PC-3 (cell line): ENCODE data around the gene TBC1D14. TPM values are rescaled to one million over a fixed set of nuclear protein-coding genes. Genes with fewer than 3 reads are reported as not detected.

Experiments
- ATAC-seq: fragments of 200-7000 bp; cut with Tn5 transposase; 2 replicates; pipeline ENCODE4 v1.9.1; 2020; ENCODE audit warnings: mild to moderate bottlenecking, moderate library complexity
- BruUV-seq: library from RNA; stranded (reverse); fragments of 400-500 nt; replicated peaks from 2 replicates; lab custom pipeline; 2021; lab: Mats Ljungman, UMichigan
- CTCF ChIA-PET: fragments of 300-600 bp; sonication (Branson Sonifier 250); formaldehyde crosslinking; loops from one replicate; lab custom pipeline; 2022; ENCODE audit warnings: antibody characterized with exemption; lab: Charles Lee
- POLR2A ChIA-PET: fragments of 300-600 bp; sonication (Branson Sonifier 250); formaldehyde crosslinking; loops from one replicate; lab custom pipeline; 2022; ENCODE audit warnings: antibody characterized with exemption; ENCODE audit not compliant: unreplicated experiment; lab: Charles Lee
- DNase-seq: peaks from one replicate; pipeline ENCODE4 v3.0.0-alpha.2; 2015
- H2AFZ ChIP-seq: fragments of 300-600 bp; sonication (generic); 2 replicates; pipeline ENCODE4 v1.6.0; 2016; ENCODE audit warnings: antibody characterized with exemption, low read length
- H3F3A ChIP-seq: fragments of 300-600 bp; sonication (generic); one replicate; pipeline ENCODE4 v1.6.0; 2017; ENCODE audit warnings: antibody characterized with exemption, low read length, control low read depth, mild to moderate bottlenecking; ENCODE audit not compliant: unreplicated experiment
- H3K27ac ChIP-seq: fragments of 300-600 bp; sonication (generic); 2 replicates; pipeline ENCODE4 v1.5.1; 2016; ENCODE audit warnings: mild to moderate bottlenecking, low read length
- H3K27me3 ChIP-seq: fragments of 300-600 bp; sonication (generic); 2 replicates; pipeline ENCODE4 v1.6.1; 2016; ENCODE audit warnings: low read length, mixed read lengths
- H3K36me3 ChIP-seq: fragments of 300-600 bp; sonication (generic); 2 replicates; pipeline ENCODE4 v1.6.1; 2016; ENCODE audit warnings: low read depth, mixed run types, low read length, mixed read lengths
- H3K4me1 ChIP-seq: fragments of 300-600 bp; sonication (generic); 2 replicates; pipeline ENCODE4 v1.5.1; 2016; ENCODE audit warnings: low read length; ENCODE audit not compliant: insufficient read depth
- H3K4me2 ChIP-seq: fragments of 300-600 bp; sonication (generic); 2 replicates; pipeline ENCODE4 v1.6.0; 2016; ENCODE audit warnings: low read length
- H3K4me3 ChIP-seq: fragments of 300-600 bp; sonication (generic); 2 replicates; pipeline ENCODE4 v1.5.1; 2016; ENCODE audit warnings: mild to moderate bottlenecking, low read length, mixed read lengths
- H3K79me2 ChIP-seq: fragments of 300-600 bp; sonication (generic); 2 replicates; pipeline ENCODE4 v1.6.1; 2017; ENCODE audit warnings: low read length, mixed read lengths
- H3K9ac ChIP-seq: fragments of 300-600 bp; sonication (generic); 2 replicates; pipeline ENCODE4 v1.6.0; 2016; ENCODE audit warnings: mild to moderate bottlenecking, low read length
- H3K9me2 ChIP-seq: fragments of 300-600 bp; sonication (generic); replicated peaks from 2 replicates; pipeline ENCODE4 v1.6.1; 2016; ENCODE audit warnings: mixed run types, low read length, mixed read lengths
- H3K9me3 ChIP-seq: fragments of 300-600 bp; sonication (generic); 2 replicates; pipeline ENCODE4 v1.6.1; 2016; ENCODE audit warnings: low read length, mixed read lengths
- H4K20me1 ChIP-seq: fragments of 300-600 bp; sonication (generic); 2 replicates; pipeline ENCODE4 v1.6.1; 2016; ENCODE audit warnings: low read length, mixed read lengths
- EZH2 ChIP-seq: fragments of 300-600 bp; sonication (generic); IDR thresholded peaks from one replicate; pipeline ENCODE4 v1.6.1; 2017; ENCODE audit warnings: antibody characterized with exemption, mild to moderate bottlenecking, low read length; ENCODE audit not compliant: unreplicated experiment
- EZH2phosphoT487 ChIP-seq: fragments of 300-600 bp; sonication (generic); IDR thresholded peaks from 2 replicates; pipeline ENCODE4 v1.6.1; 2018; ENCODE audit warnings: mild to moderate bottlenecking, antibody characterized with exemption, low read length, borderline replicate concordance
- intact Hi-C: fragments of 100-400 bp; cut with micrococcal nuclease; formaldehyde crosslinking; loops from 2 replicates; pipeline ENCODE4 v1.9.0; 2023
- total RNA-seq: library from RNA; depleted of rRNA; stranded (reverse); fragments of >200 nt; gene quantifications from 2 replicates; pipeline ENCODE4 v1.2.3, GENCODE V29; 2014
- TF ChIP-seq, protein P1 (sequence below): fragments of 300-600 bp; sonication (generic); conservative IDR thresholded peaks from 2 replicates; pipeline ENCODE4 v1.5.1; 2017; ENCODE audit warnings: antibody characterized with exemption, low read depth, mild to moderate bottlenecking, low read length

The TBC1D14 gene
- total RNA-seq, 1 experiment from 2014 or later = 33.0 TPM

DNA sequence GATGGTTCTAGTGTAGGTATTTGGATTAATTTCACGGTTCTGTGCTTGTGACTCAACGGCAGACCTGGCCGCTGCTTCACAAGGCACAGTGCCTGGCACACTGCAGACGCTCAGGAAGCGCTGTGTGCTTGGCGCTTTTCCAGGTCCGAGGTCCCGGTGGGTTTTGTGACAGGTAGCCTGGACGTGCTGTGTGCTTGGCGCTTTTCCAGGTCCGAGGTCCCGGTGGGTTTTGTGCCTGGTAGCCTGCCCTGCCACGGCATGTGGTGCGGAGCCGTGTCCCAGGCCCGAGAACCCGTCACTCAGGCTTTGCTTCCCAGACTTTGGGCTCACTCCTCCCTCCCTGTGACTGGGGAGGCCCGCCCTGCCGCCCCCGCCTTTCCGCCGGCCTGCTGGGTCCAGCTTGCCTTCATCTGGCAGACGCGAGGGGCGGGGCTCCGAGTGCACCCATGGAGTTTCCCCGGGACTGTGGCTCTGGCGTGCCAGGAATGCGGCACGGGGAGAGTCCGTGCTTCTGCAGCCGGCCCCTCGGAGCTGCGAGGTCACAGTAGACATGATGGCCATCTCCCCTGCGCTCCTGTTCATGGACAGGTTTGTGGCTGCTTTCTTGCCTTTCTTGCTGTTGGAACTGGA, 44.2 kb downstream of the TBC1D14 start:
- H3K9ac ChIP-seq = no peak overlapping the region
- TF ChIP-seq, protein P1, sequence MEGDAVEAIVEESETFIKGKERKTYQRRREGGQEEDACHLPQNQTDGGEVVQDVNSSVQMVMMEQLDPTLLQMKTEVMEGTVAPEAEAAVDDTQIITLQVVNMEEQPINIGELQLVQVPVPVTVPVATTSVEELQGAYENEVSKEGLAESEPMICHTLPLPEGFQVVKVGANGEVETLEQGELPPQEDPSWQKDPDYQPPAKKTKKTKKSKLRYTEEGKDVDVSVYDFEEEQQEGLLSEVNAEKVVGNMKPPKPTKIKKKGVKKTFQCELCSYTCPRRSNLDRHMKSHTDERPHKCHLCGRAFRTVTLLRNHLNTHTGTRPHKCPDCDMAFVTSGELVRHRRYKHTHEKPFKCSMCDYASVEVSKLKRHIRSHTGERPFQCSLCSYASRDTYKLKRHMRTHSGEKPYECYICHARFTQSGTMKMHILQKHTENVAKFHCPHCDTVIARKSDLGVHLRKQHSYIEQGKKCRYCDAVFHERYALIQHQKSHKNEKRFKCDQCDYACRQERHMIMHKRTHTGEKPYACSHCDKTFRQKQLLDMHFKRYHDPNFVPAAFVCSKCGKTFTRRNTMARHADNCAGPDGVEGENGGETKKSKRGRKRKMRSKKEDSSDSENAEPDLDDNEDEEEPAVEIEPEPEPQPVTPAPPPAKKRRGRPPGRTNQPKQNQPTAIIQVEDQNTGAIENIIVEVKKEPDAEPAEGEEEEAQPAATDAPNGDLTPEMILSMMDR = no peak
- TF ChIP-seq EZH2 = no peak
- no peak for TF ChIP-seq EZH2phosphoT487
- CTCF ChIA-PET = no interaction called here
- no peaks in the 10 kb centered on the region for H3F3A ChIP-seq
- no peak overlapping the region for H3K27ac ChIP-seq
- no peak for ATAC-seq
- DNase-seq = no peak
- no peaks in the 10 kb centered on the region for H3K27me3 ChIP-seq
- no peak overlapping the region for H3K4me2 ChIP-seq
- no peaks in the 10 kb centered on the region for H3K9me2 ChIP-seq
- peaks cover 10% of the 10 kb centered on the region for H3K4me1 ChIP-seq
- POLR2A ChIA-PET = no interaction called here
- H3K9me3 ChIP-seq = no peaks in the 10 kb centered on the region
- intact Hi-C loops = no loop called here
- H3K79me2 ChIP-seq = no peaks in the 10 kb centered on the region
- no peak overlapping the region for H2AFZ ChIP-seq
- H3K4me3 ChIP-seq = no peak overlapping the region
- no peaks in the 10 kb centered on the region for H4K20me1 ChIP-seq
- no TSS peak for BruUV-seq
- no peaks in the 10 kb centered on the region for H3K36me3 ChIP-seq

DNA sequence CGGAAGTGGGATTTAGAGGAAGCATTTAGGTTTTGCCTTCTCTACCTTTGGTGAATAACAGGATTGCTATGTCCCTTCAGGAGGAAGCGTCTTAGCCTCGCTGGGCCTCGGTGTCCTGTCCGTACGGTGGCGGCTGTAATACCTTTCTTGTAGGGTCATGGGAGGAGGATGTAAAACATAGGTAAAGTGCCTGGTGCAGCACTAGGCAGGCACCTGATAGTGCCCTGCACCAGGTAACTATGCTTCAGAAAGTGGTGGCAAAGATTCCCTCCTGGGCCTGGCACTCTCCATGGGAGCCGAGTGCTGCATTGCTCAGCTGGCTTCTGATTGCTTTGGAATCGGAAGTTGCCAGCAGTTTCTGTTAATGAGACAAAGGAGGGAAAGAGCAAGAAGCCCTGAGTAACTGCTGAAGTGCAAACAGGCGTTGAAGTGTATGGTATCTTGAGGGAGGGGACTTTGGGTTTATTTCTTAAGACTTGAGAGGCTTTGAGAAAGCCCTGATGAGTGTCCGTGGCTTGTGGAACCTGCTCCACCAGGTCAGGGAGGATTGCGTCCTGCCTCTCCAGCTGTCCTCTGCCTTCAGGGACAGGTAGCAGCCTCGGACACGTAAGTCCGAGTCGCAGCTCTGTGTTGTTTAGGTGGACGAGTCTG, 45.8 kb downstream of the TBC1D14 start:
- POLR2A ChIA-PET = no interaction called here
- Histone ChIP-seq H3K27ac (no peak overlapping the region), H3K4me1 (peaks cover 10% of the 10 kb centered on the region), H3K4me3 (no peak overlapping the region), H2AFZ (no peak overlapping the region), H3K9ac (no peak overlapping the region), H3K79me2 (no peaks in the 10 kb centered on the region), H3K9me2 (no peaks in the 10 kb centered on the region), H3K36me3 (no peaks in the 10 kb centered on the region), H4K20me1 (no peaks in the 10 kb centered on the region), H3K27me3 (no peaks in the 10 kb centered on the region), H3F3A (no peaks in the 10 kb centered on the region), H3K9me3 (no peaks in the 10 kb centered on the region), H3K4me2 (peak overlapping the region; percentile 48)
- BruUV-seq = no TSS peak
- ATAC-seq (no peak), DNase-seq (peak; percentile 58)
- intact Hi-C loops = no loop called here
- TF ChIP-seq EZH2 = no peak
- TF ChIP-seq, protein P1 = no peak
- no peak for TF ChIP-seq EZH2phosphoT487
- CTCF ChIA-PET = no interaction called here

DNA sequence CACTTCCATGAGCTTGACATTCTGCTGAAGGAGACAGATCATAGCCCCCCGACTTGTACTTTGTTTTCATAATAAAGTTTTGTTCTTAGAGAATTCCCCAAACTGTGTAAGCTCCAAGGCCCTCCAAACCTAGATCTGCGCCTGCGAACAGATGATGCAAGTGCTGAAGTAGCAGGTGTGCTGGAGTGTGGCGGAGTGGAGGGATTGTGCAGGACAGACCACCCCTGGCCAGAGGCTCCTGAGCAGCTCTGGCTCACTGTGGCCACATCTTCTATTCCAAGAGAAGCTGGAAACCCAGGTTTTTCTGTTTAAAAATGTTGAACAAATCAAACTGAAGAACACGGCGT, 46.4 kb downstream of the TBC1D14 start:
- Histone ChIP-seq H3K9ac (no peak overlapping the region), H3K4me2 (no peak overlapping the region), H3K9me3 (no peaks in the 10 kb centered on the region), H3F3A (no peaks in the 10 kb centered on the region), H3K4me1 (peaks cover 10% of the 10 kb centered on the region), H3K9me2 (no peaks in the 10 kb centered on the region), H3K27ac (no peak overlapping the region), H3K4me3 (no peak overlapping the region), H3K36me3 (no peaks in the 10 kb centered on the region), H2AFZ (no peak overlapping the region), H4K20me1 (no peaks in the 10 kb centered on the region), H3K79me2 (no peaks in the 10 kb centered on the region), H3K27me3 (no peaks in the 10 kb centered on the region)
- ChIA-PET CTCF (no interaction called here), POLR2A (no interaction called here)
- no peak for ATAC-seq
- no TSS peak for BruUV-seq
- intact Hi-C loops = no loop called here
- TF ChIP-seq EZH2phosphoT487 (no peak), EZH2 (no peak)
- TF ChIP-seq, protein P1 = no peak
- DNase-seq = no peak
